ENCODE data around the gene ADGRB3.
"Not testable (repeated sequence)": the region's sequence is repeated elsewhere in the genome, so short reads cannot be mapped to it uniquely, and the experiment has no call there.

ADGRB3 gene

DNA sequence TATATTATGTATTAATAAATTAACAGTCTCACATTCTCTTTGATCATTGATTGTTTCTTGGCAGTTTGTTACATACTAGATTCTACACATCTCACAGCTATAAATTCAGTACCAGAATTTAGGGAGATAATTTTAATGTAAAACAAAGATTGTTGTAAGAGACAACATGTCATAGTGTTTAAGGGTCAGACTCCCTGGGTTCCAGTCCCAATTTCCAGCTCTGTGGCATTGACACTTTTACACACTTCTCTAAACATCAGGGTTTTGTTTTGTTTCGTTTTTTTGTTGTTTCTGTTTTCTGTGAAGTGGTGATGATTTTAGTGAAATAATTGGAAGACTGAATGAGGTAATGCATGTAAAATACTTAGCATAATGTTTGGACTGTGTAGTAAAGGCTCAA lies 19.9 kb downstream of the ADGRB3 start:
- no peaks in the 10 kb centered on the region for H3K4me1 Mint-ChIP-seq
- H3K4me3 Mint-ChIP-seq = no peak overlapping the region
- ATAC-seq (no peak), DNase-seq (no peak)
- H3K27ac Mint-ChIP-seq = no peak overlapping the region
- H3K9me3 Mint-ChIP-seq = no peaks in the 10 kb centered on the region
- no peaks in the 10 kb centered on the region for H3K36me3 Mint-ChIP-seq (ENCODE audit: low read depth)
- no peaks in the 10 kb centered on the region for H3K27me3 Mint-ChIP-seq

GRCh38 chr6:68657374-68658139 lies 22.5 kb downstream of the ADGRB3 start:
- H3K27me3 Mint-ChIP-seq = no peaks in the 10 kb centered on the region
- no peaks in the 10 kb centered on the region for H3K4me1 Mint-ChIP-seq
- no peak overlapping the region for H3K4me3 Mint-ChIP-seq
- H3K9me3 Mint-ChIP-seq = no peaks in the 10 kb centered on the region
- DNase-seq (no peak), ATAC-seq (no peak)
- H3K36me3 Mint-ChIP-seq (ENCODE audit: low read depth) = no peaks in the 10 kb centered on the region
- H3K27ac Mint-ChIP-seq = no peak overlapping the region

DNA sequence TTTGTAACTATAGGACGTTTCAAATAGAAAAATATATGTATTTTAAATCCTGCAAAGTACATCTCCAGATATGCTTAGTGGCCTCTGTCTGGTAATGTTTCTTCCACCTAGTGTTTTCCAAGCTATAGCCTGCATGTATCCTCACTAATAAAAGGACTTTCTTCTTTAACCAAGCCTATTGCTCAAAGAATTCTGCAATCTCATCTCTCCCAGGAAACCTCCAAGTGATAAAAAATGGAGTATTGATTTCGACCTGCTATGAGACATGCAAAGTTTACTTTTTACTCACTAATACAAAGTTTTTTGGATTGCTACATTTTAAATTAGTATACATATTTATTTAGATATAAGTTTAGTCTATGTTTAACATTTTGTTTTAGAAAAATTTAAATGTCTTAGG lies 23.3 kb downstream of the ADGRB3 start:
- H3K9me3 Mint-ChIP-seq = no peaks in the 10 kb centered on the region
- H3K36me3 Mint-ChIP-seq (ENCODE audit: low read depth) = no peaks in the 10 kb centered on the region
- H3K27ac Mint-ChIP-seq = no peak overlapping the region
- H3K27me3 Mint-ChIP-seq = no peaks in the 10 kb centered on the region
- ATAC-seq (no peak), DNase-seq (no peak)
- H3K4me1 Mint-ChIP-seq = no peaks in the 10 kb centered on the region
- H3K4me3 Mint-ChIP-seq = no peak overlapping the region

GRCh38 chr6:68673255-68673654 lies 38.2 kb downstream of the ADGRB3 start:
- H3K36me3 Mint-ChIP-seq (ENCODE audit: low read depth) = no peaks in the 10 kb centered on the region
- peaks cover 4% of the 10 kb centered on the region for H3K9me3 Mint-ChIP-seq
- H3K4me3 Mint-ChIP-seq = no peak overlapping the region
- H3K4me1 Mint-ChIP-seq = no peaks in the 10 kb centered on the region
- H3K27me3 Mint-ChIP-seq = no peaks in the 10 kb centered on the region
- DNase-seq = no peak
- H3K27ac Mint-ChIP-seq = no peak overlapping the region
- ATAC-seq = no peak

- Mint-ChIP-seq H3K27me3 (no peaks in the 10 kb centered on the region), H3K4me1 (no peaks in the 10 kb centered on the region), H3K36me3 (ENCODE audit: low read depth) (no peaks in the 10 kb centered on the region), H3K27ac (no peak overlapping the region), H3K4me3 (no peak overlapping the region), H3K9me3 (peaks cover 4% of the 10 kb centered on the region)
- no peak for DNase-seq
- ATAC-seq = no peak
These were observed 40.5 kb downstream of the ADGRB3 start for GRCh38 chr6:68675548-68675947.

DNA sequence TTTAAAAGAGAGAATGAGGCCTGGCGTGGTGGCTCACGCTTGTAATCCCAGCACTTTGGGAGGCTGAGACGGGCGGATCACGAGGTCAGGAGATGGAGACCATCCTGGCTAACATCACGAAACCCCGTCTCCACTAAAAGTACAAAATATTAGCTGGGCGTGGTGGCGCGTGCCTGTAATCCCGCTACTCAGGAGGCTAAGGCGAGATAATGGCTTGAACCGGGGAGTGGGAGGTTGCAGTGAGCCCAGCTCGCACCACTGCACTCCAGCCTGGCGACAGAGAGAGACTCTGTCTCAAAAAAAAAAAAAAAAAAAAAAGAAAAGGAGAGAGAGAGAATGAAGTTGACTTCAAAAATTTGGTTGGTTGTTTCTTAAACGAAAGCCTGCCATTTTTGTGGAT lies 41.0 kb downstream of the ADGRB3 start:
- ATAC-seq; H3K9me3 Mint-ChIP-seq; H3K36me3 Mint-ChIP-seq (ENCODE audit: low read depth); DNase-seq; H3K4me3 Mint-ChIP-seq; H3K4me1 Mint-ChIP-seq; H3K27ac Mint-ChIP-seq; H3K27me3 Mint-ChIP-seq: not testable (repeated sequence)

DNA sequence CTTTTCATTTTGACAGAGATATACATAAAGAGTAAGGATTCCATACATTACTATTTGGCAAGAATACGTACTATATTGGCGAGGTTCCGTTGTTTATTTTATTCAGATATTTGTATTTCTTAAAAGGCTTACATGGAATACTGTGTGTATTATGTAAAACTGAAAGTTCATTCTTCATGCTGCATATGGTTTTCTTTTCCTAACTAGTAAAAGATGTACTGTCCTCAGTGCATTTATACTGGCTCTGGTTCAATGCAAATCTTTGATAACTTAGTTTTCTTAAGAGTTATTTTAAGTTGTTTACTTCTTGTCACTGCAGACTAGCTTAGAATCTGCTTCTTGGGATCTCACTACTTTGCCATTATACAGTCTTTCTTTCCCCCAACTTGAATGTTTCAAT lies 42.0 kb downstream of the ADGRB3 start:
- no peaks in the 10 kb centered on the region for H3K27me3 Mint-ChIP-seq
- no peak for DNase-seq
- no peak for ATAC-seq
- no peaks in the 10 kb centered on the region for H3K36me3 Mint-ChIP-seq (ENCODE audit: low read depth)
- H3K4me3 Mint-ChIP-seq = no peak overlapping the region
- no peaks in the 10 kb centered on the region for H3K9me3 Mint-ChIP-seq
- no peak overlapping the region for H3K27ac Mint-ChIP-seq
- H3K4me1 Mint-ChIP-seq = no peaks in the 10 kb centered on the region

GRCh38 chr6:68679399-68679798 lies 44.3 kb downstream of the ADGRB3 start:
- Mint-ChIP-seq H3K4me3 (no peak overlapping the region), H3K27me3 (no peaks in the 10 kb centered on the region), H3K27ac (no peak overlapping the region), H3K4me1 (no peaks in the 10 kb centered on the region), H3K9me3 (no peaks in the 10 kb centered on the region), H3K36me3 (ENCODE audit: low read depth) (no peaks in the 10 kb centered on the region)
- ATAC-seq (no peak), DNase-seq (no peak)

GRCh38 chr6:68680264-68680663 lies 45.2 kb downstream of the ADGRB3 start:
- DNase-seq = no peak
- no peaks in the 10 kb centered on the region for H3K27me3 Mint-ChIP-seq
- no peaks in the 10 kb centered on the region for H3K9me3 Mint-ChIP-seq

DNA sequence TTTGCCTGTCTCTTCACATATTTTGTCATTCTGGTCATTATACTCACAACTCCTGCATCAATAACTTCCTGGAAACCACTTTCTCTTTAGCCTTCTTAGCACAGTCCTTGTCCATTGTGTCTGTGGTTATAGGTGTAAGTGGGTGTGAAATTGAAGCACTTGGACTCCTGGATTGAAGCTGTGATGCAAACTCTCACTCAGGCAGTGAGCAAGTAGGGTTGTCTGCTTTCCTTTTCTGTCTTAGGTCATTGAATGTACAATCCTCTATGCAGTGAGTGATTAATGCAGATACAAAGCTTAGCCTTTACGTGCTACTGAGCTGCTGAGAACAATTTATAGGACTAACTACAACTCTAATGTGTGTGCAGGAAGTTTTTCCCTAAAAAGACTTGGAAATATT lies 54.8 kb downstream of the ADGRB3 start:
- H3K4me3 Mint-ChIP-seq = no peak overlapping the region
- H3K27me3 Mint-ChIP-seq = no peaks in the 10 kb centered on the region
- ATAC-seq (no peak), DNase-seq (no peak)
- no peaks in the 10 kb centered on the region for H3K9me3 Mint-ChIP-seq
- no peak overlapping the region for H3K27ac Mint-ChIP-seq
- no peaks in the 10 kb centered on the region for H3K36me3 Mint-ChIP-seq (ENCODE audit: low read depth)
- no peaks in the 10 kb centered on the region for H3K4me1 Mint-ChIP-seq

More at GRCh38 chr6:68680264-68680663, 45.2 kb downstream of the ADGRB3 start:
- ATAC-seq = no peak
- no peaks in the 10 kb centered on the region for H3K4me1 Mint-ChIP-seq
- H3K4me3 Mint-ChIP-seq = no peak overlapping the region
- H3K36me3 Mint-ChIP-seq (ENCODE audit: low read depth) = no peaks in the 10 kb centered on the region
- no peak overlapping the region for H3K27ac Mint-ChIP-seq

DNA sequence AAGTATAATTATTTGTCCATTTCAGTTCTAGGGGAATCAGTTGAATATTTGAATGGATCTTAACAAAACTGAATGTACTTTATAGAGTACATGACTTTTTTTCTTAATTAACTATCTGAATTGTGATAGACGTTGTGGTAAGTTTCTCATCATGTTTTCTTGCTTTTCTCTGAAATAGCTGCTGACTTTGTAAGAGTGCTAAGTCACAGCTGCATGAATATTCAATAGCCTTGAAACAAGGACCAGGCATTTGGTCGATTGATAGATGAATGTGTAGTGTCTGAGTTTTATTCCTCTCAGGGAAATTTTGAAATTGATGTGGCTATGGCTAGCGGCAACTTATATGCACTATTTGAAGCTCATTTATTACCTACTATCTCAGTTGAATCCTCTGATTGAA lies 56.0 kb downstream of the ADGRB3 start:
- ATAC-seq (no peak), DNase-seq (no peak)
- no peaks in the 10 kb centered on the region for H3K36me3 Mint-ChIP-seq (ENCODE audit: low read depth)
- H3K4me3 Mint-ChIP-seq = no peak overlapping the region
- no peaks in the 10 kb centered on the region for H3K4me1 Mint-ChIP-seq
- H3K9me3 Mint-ChIP-seq = no peaks in the 10 kb centered on the region
- H3K27ac Mint-ChIP-seq = no peak overlapping the region
- H3K27me3 Mint-ChIP-seq = no peaks in the 10 kb centered on the region

GRCh38 chr6:68693271-68693670 lies 58.2 kb downstream of the ADGRB3 start:
- Mint-ChIP-seq H3K27me3 (no peaks in the 10 kb centered on the region), H3K9me3 (no peaks in the 10 kb centered on the region), H3K4me1 (no peaks in the 10 kb centered on the region), H3K36me3 (ENCODE audit: low read depth) (no peaks in the 10 kb centered on the region), H3K27ac (no peak overlapping the region), H3K4me3 (no peak overlapping the region)
- no peak for DNase-seq
- no peak for ATAC-seq

DNA sequence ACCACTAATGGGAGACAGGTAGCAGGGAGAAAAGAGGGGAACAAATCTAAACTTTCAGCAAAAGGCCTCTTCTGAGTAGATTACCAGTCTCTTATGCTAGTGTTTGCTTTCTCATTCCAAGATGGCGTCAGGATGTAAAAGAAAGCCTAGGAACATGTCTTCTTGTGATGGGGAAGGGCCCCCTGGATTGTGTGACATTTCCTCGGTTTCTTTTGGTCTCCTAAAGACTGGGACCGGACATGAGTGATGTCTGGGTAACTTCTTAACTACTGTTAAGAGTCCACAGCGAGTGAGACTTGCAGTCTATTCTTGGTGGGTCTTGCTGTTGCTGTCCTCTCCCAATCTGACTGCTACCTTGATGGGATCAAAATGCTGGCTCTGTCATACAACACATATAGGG lies 60.3 kb downstream of the ADGRB3 start:
- no peak for DNase-seq
- H3K36me3 Mint-ChIP-seq (ENCODE audit: low read depth) = no peaks in the 10 kb centered on the region
- ATAC-seq = no peak

DNA sequence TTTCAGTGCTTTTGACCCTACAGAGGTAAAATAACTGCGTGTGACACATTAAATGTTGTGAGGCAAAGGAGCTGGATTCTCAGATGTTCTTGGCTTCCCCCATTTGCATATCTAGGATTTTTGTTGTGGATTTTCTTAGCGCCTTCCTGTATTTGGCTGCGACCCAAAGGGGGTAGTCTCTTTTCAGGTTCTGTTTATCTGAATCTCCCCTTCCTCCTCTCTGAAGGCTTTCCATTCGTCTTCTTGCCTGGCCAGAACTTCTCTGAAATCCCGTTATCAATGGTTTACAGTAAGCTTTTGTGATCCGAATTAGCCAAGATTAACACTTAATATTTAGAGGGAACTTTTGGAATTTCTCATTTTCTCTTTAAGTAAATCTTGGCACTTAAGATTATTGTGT lies 60.8 kb downstream of the ADGRB3 start:
- Mint-ChIP-seq H3K27me3 (no peaks in the 10 kb centered on the region), H3K9me3 (no peaks in the 10 kb centered on the region), H3K4me1 (no peaks in the 10 kb centered on the region), H3K27ac (no peak overlapping the region), H3K4me3 (no peak overlapping the region), H3K36me3 (ENCODE audit: low read depth) (no peaks in the 10 kb centered on the region)
- DNase-seq (no peak), ATAC-seq (no peak)

More for the DNA sequence above, 60.3 kb downstream of the ADGRB3 start:
- no peak overlapping the region for H3K27ac Mint-ChIP-seq
- no peak overlapping the region for H3K4me3 Mint-ChIP-seq
- no peaks in the 10 kb centered on the region for H3K9me3 Mint-ChIP-seq
- H3K27me3 Mint-ChIP-seq = no peaks in the 10 kb centered on the region
- no peaks in the 10 kb centered on the region for H3K4me1 Mint-ChIP-seq

DNA sequence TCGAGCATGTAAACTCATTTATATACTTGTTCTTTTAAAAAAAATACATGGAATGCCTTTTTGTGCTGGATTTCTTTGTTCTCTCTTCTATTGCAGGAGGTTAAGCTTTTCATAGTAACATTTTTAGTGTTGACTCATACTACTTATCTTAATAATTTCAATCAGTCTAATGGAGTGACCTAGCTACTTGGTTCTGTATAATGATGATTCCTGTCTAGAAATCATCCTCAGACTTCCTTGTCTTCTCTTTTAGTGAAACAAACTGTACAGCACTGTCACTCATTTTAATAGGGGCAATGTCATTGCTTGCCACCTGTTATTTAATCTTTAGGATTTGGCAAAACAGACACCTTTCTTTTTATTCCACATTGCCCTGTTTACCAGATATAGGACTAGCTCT lies 62.3 kb downstream of the ADGRB3 start:
- DNase-seq (no peak), ATAC-seq (no peak)
- no peaks in the 10 kb centered on the region for H3K36me3 Mint-ChIP-seq (ENCODE audit: low read depth)
- H3K27ac Mint-ChIP-seq = no peak overlapping the region
- H3K4me3 Mint-ChIP-seq = no peak overlapping the region
- H3K27me3 Mint-ChIP-seq = no peaks in the 10 kb centered on the region
- H3K9me3 Mint-ChIP-seq = no peaks in the 10 kb centered on the region
- H3K4me1 Mint-ChIP-seq = no peaks in the 10 kb centered on the region

DNA sequence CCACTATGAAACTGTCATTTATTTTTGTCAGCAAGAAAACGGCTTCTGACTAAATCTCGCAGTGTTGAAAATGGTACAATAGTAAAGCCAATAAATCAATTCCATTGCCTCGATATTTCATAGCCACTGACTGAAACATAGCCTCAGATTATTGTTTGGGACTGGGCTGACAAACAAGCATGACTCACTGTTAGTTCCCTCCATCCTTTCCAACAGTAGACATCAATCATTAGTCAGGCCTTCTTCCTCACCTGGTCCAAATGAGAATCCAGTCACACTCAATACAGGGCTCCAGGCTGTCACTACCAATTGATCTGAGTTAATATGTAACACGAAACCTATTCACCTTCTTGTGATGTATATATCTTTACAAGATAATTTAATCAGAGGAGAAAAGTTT lies 66.1 kb downstream of the ADGRB3 start:
- ATAC-seq = no peak
- Mint-ChIP-seq H3K27ac (no peak overlapping the region), H3K27me3 (no peaks in the 10 kb centered on the region), H3K36me3 (ENCODE audit: low read depth) (no peaks in the 10 kb centered on the region), H3K9me3 (no peaks in the 10 kb centered on the region), H3K4me3 (no peak overlapping the region), H3K4me1 (no peaks in the 10 kb centered on the region)
- DNase-seq = no peak

Measured in activated naive CD8-positive, alpha-beta T cell treated with anti-CD3 and anti-CD28 coated beads, Interleukin-2, amount 50 U/mL, for 24 hours (primary cell).